Transverse colon (tissue), 3 donors: ENCODE data around the gene LST1.

Experiments used
- CTCF ChIP-seq, 5 experiments: fragments of 200-600 bp in 3 of 5; fragments of 450-650 bp in 2 of 5; sonication (generic) in 3 of 5; IDR thresholded peaks; 1 replicate in 2 of 5; 2 replicates in 3 of 5; pipeline ENCODE4 v1.5.1; 2016 to 2017; ENCODE audit warnings: antibody characterized with exemption in 5 of 5, inconsistent platforms in 3 of 5, mild to moderate bottlenecking in 2 of 5, moderate library complexity in 1 of 5
- EP300 ChIP-seq: sonication (generic); formaldehyde crosslinking; IDR thresholded peaks from one replicate; pipeline ENCODE4 v1.6.1; 2017; ENCODE audit warnings: antibody characterized with exemption, low read depth
- POLR2A ChIP-seq: fragments of 450-650 bp; IDR thresholded peaks from one replicate; pipeline ENCODE4 v1.6.1; 2016; ENCODE audit warnings: antibody characterized with exemption, mild to moderate bottlenecking, moderate library complexity

DNA sequence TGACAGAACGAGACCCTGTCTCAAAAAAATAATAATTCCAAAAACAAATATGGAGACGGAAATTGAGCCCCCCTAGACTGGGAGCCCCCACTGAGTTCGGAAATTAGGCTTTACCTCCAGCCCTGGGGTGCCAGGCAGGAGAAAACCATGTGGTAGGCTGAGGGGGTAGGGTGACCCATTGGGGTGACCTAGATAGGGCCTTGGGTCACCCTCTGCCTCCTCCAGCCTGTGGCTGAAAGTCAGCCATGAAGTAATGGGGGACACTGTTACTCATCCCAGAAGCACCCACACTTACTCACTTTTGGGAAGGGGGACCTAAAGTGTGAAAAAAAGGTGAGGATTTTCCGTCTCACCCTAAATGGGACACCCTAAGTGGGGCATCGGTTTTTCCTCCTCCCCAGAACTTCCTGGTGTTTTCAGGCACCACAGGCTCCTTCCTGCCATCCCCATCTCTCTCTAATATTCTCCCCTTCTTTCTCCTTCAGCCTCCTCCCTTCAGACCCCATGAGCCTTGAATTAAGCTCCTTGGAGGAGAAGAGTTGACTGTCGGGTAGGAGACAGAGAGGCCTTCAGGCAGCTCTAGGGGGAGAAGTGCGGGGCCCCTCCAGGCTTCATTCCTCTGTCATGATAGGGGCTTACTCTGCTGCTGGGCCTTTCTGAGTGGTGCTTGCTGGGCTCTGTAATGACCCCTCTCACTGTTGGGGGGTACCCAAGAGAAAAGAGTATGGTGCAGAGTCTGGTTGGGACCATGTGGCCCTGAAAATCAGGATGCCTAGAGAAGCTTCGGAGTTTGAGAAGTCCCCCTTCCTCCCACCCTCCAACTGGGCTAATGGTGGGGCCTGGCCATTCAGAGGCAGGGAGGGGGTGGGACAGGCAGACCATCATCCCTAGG, 6.3 kb upstream of the LST1 start:
- TF ChIP-seq CTCF (IDR thresholded peaks at IDR 0.05): no peak
- TF ChIP-seq POLR2A: no peak
- no peak for TF ChIP-seq EP300
